HCT116 (cell line): ENCODE data around the gene FTCDNL1. TPM values are rescaled to one million over a fixed set of nuclear protein-coding genes. Genes with fewer than 3 reads are reported as not detected.

Experiments
- ATAC-seq: fragments of 200-7000 bp; cut with Tn5 transposase; 2 replicates; pipeline ENCODE4 v1.9.1; 2020; ENCODE audit warnings: mild to moderate bottlenecking, moderate library complexity
- BruUV-seq: library from RNA; stranded (reverse); fragments of 400-500 nt; replicated peaks from 2 replicates; lab custom pipeline; 2021; lab: Mats Ljungman, UMichigan
- CTCF ChIA-PET: fragments of 300-600 bp; sonication (Branson Sonifier 250); formaldehyde crosslinking; loops from one replicate; lab custom pipeline; 2021; ENCODE audit warnings: antibody characterized with exemption; lab: Charles Lee
- POLR2A ChIA-PET: fragments of 300-600, 350-600 bp; sonication (Branson Sonifier 250); formaldehyde crosslinking; loops from one replicate; lab custom pipeline; 2021; ENCODE audit warnings: antibody characterized with exemption; lab: Charles Lee
- RAD21 ChIA-PET, 2 experiments: fragments of 300-600 bp; sonication (Branson Sonifier 250); formaldehyde crosslinking; loops; one replicate each; lab custom pipeline; 2023; ENCODE audit warnings: low total read pairs in 2 of 2; ENCODE audit not compliant: uncharacterized antibody in 2 of 2, unreplicated experiment in 2 of 2, low non-redundant PET in 1 of 2; lab: Charles Lee
- DNase-seq: peaks from one replicate; pipeline ENCODE4 v3.0.0-alpha.2; 2010; ENCODE audit warnings: low read depth, low spot score
- H2AFZ ChIP-seq: fragments of 200-600 bp; shearing (Covaris generic), sonication (generic); 2 replicates; pipeline ENCODE4 v1.6.1; 2017; ENCODE audit warnings: low read depth, mixed run types, mixed read lengths, antibody characterized with exemption, low read length; ENCODE audit not compliant: poor library complexity, severe bottlenecking
- H3K27ac ChIP-seq: 2 replicates; pipeline ENCODE4 v1.5.1; 2012; ENCODE audit warnings: low read depth, low read length
- H3K27me3 ChIP-seq: fragments of 200-600 bp; sonication (generic); 2 replicates; pipeline ENCODE4 v1.6.1; 2016; ENCODE audit warnings: mixed run types, low read length, mixed read lengths; ENCODE audit not compliant: insufficient read depth
- H3K36me3 ChIP-seq, 2 experiments: fragments of 200-500 bp in 1 of 2; fragments of 200-600 bp in 1 of 2; sonication (Bioruptor generic) in 1 of 2; sonication (generic) in 1 of 2; 2 replicates each; pipeline versions ENCODE4 v1.5.1 to v1.6.1; 2014 to 2016; ENCODE audit warnings: low read length in 2 of 2, inconsistent platforms in 1 of 2, mixed read lengths in 1 of 2, mixed run types in 1 of 2; ENCODE audit not compliant: insufficient read depth in 2 of 2, control insufficient read depth in 1 of 2
- H3K4me1 ChIP-seq, 2 experiments: fragments of 200-600 bp in 1 of 2; sonication (generic) in 1 of 2; 2 replicates each; pipeline versions ENCODE4 v1.5.1 to v1.6.1; 2012 to 2017; ENCODE audit warnings: low read length in 2 of 2, inconsistent platforms in 1 of 2, mild to moderate bottlenecking in 1 of 2, mixed read lengths in 1 of 2, mixed run types in 1 of 2, moderate library complexity in 1 of 2; ENCODE audit not compliant: insufficient read depth in 2 of 2, control insufficient read depth in 1 of 2
- H3K4me2 ChIP-seq: fragments of 200-600 bp; sonication (generic); 2 replicates; pipeline ENCODE4 v1.6.1; 2017; ENCODE audit warnings: mixed run types, low read length, mixed read lengths
- H3K4me3 ChIP-seq, 2 experiments: fragments of 200-600 bp in 1 of 2; sonication (generic) in 1 of 2; replicated peaks in 1 of 2; 2 replicates each; pipeline ENCODE4 v1.5.1; 2011 to 2016; ENCODE audit warnings: low read length in 2 of 2, control low read depth in 1 of 2, low read depth in 1 of 2, mild to moderate bottlenecking in 1 of 2, mixed read lengths in 1 of 2, mixed run types in 1 of 2
- H3K79me2 ChIP-seq: fragments of 200-600 bp; sonication (generic); 2 replicates; pipeline ENCODE4 v1.6.1; 2017; ENCODE audit warnings: mild to moderate bottlenecking, mixed run types, low read length, moderate library complexity, mixed read lengths; ENCODE audit not compliant: insufficient read depth
- H3K9ac ChIP-seq: fragments of 200-600 bp; sonication (generic); 2 replicates; pipeline ENCODE4 v1.6.1; 2016; ENCODE audit warnings: low read length, mixed read lengths
- H3K9me2 ChIP-seq: fragments of 200-600 bp; sonication (generic), shearing (Covaris generic); 2 replicates; pipeline ENCODE4 v1.6.1; 2017; ENCODE audit warnings: mixed run types, mild to moderate bottlenecking, moderate library complexity; ENCODE audit not compliant: insufficient read depth
- H3K9me3 ChIP-seq, 2 experiments: fragments of 200-500 bp in 1 of 2; fragments of 200-600 bp in 1 of 2; sonication (Bioruptor generic) in 1 of 2; sonication (generic) in 1 of 2; 2 replicates each; pipeline ENCODE4 v1.6.1; 2014 to 2017; ENCODE audit warnings: low read length in 2 of 2, mixed read lengths in 2 of 2, inconsistent platforms in 1 of 2, low read depth in 1 of 2, mild to moderate bottlenecking in 1 of 2, mixed run types in 1 of 2, moderate library complexity in 1 of 2; ENCODE audit not compliant: control insufficient read depth in 1 of 2, insufficient read depth in 1 of 2
- H4K20me1 ChIP-seq: fragments of 200-600 bp; sonication (generic), shearing (Covaris generic); 2 replicates; pipeline ENCODE4 v1.6.1; 2017; ENCODE audit warnings: mixed run types, mild to moderate bottlenecking, moderate library complexity; ENCODE audit not compliant: insufficient read depth
- CBX3 ChIP-seq: IDR thresholded peaks from 2 replicates; pipeline ENCODE4 v1.6.1; 2012; ENCODE audit warnings: low read depth
- EGR1 ChIP-seq: IDR thresholded peaks from 2 replicates; pipeline ENCODE4 v1.6.1; 2012; ENCODE audit warnings: low read depth
- EZH2 ChIP-seq: fragments of 200-600 bp; sonication (generic); IDR thresholded peaks from 2 replicates; pipeline ENCODE4 v1.6.1; 2017; ENCODE audit warnings: antibody characterized with exemption, mixed run types
- FOSL1 ChIP-seq: IDR thresholded peaks from 2 replicates; pipeline ENCODE4 v1.6.1; 2012; ENCODE audit warnings: low read depth
- POLR2A ChIP-seq: IDR thresholded peaks from 2 replicates; pipeline ENCODE4 v1.7.0; 2011; ENCODE audit warnings: borderline replicate concordance; ENCODE audit not compliant: insufficient read depth, insufficient read length; ENCODE audit errors: extremely low read depth
- SP1 ChIP-seq: IDR thresholded peaks from 2 replicates; pipeline ENCODE4 v1.6.1; 2012; ENCODE audit warnings: low read depth
- SRF ChIP-seq: IDR thresholded peaks from 2 replicates; pipeline ENCODE4 v1.6.1; 2012; ENCODE audit warnings: low read depth
- YY1 ChIP-seq: IDR thresholded peaks from 2 replicates; pipeline ENCODE4 v1.6.1; 2011; ENCODE audit warnings: low read length, low read depth, moderate library complexity, mild to moderate bottlenecking; ENCODE audit not compliant: insufficient replicate concordance; ENCODE audit errors: extremely low read depth
- ZFX ChIP-seq: fragments of 450-650 bp; IDR thresholded peaks from 2 replicates; pipeline ENCODE4 v1.6.1; 2017
- intact Hi-C: fragments of 100-400 bp; cut with micrococcal nuclease; formaldehyde crosslinking; loops from 2 replicates; pipeline ENCODE4 v1.10.0; 2022
- total RNA-seq: library from RNA; stranded (reverse); gene quantifications from one replicate; pipeline ENCODE4 v1.2.1, GENCODE V29; 2021; ENCODE audit not compliant: unreplicated experiment
- TF ChIP-seq, protein P1 (sequence below): IDR thresholded peaks from 2 replicates; pipeline ENCODE4 v1.6.1; 2012
- TF ChIP-seq, protein P2 (sequence below): IDR thresholded peaks from 2 replicates; pipeline ENCODE4 v1.6.1; 2011; ENCODE audit warnings: mild to moderate bottlenecking, low read length, moderate library complexity; ENCODE audit not compliant: insufficient replicate concordance; ENCODE audit errors: extremely low read depth
- TF ChIP-seq, protein P3 (sequence below), 3 experiments: fragments of 200-600 bp in 1 of 3; sonication (generic) in 1 of 3; IDR thresholded peaks in 2 of 3; conservative IDR thresholded peaks in 1 of 3; 2 replicates each; pipeline ENCODE4 v1.5.1; 2012 to 2017; ENCODE audit warnings: low read depth in 2 of 3, low read length in 2 of 3, antibody characterized with exemption in 1 of 3, borderline replicate concordance in 1 of 3, control low read depth in 1 of 3, mild to moderate bottlenecking in 1 of 3, mixed read lengths in 1 of 3, mixed run types in 1 of 3, moderate library complexity in 1 of 3; ENCODE audit not compliant: insufficient read depth in 1 of 3

FTCDNL1 gene
- total RNA-seq, 1 experiment from 2014 or later = 2.6 TPM

DNA sequence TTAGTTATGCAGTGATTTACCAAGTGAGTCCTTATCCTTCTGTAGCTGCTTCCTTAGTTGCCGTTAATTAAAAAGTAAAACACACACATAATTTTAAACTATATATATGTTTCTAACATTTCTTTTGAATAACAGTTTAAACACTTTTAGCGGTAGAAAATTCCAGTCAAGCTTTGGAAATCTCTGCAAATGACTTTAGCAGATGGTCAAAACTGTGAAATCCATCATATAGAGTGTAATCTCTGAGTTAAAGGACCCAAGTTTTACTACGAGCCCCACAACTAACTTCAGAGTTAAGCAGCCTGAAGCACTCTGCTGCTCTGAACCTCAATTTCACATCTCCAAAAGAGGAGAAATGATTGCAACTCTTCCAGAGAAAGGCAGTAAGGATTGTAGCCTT lies 96.2 kb downstream of the FTCDNL1 start:
- ATAC-seq (no peak), DNase-seq (no peak)
- Histone ChIP-seq H4K20me1 (no peaks in the 10 kb centered on the region), H3K36me3 (no peaks in the 10 kb centered on the region), H3K4me1 (no peaks in the 10 kb centered on the region), H2AFZ (no peak overlapping the region), H3K4me3 (no peak overlapping the region), H3K9me3 (no peaks in the 10 kb centered on the region), H3K27ac (no peak overlapping the region), H3K27me3 (no peaks in the 10 kb centered on the region; the same call in 1 of the 2 replicates), H3K79me2 (no peaks in the 10 kb centered on the region), H3K4me2 (no peak overlapping the region), H3K9ac (no peak overlapping the region), H3K9me2 (no peaks in the 10 kb centered on the region)
- intact Hi-C loops = no loop called here
- ChIA-PET CTCF (no interaction called here), RAD21 (no interaction called here), POLR2A (no interaction called here)
- no TSS peak for BruUV-seq
- TF ChIP-seq ZFX = no peak
- no peak for TF ChIP-seq SRF
- TF ChIP-seq, protein P1, sequence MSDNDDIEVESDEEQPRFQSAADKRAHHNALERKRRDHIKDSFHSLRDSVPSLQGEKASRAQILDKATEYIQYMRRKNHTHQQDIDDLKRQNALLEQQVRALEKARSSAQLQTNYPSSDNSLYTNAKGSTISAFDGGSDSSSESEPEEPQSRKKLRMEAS = no peak
- TF ChIP-seq, protein P2, sequence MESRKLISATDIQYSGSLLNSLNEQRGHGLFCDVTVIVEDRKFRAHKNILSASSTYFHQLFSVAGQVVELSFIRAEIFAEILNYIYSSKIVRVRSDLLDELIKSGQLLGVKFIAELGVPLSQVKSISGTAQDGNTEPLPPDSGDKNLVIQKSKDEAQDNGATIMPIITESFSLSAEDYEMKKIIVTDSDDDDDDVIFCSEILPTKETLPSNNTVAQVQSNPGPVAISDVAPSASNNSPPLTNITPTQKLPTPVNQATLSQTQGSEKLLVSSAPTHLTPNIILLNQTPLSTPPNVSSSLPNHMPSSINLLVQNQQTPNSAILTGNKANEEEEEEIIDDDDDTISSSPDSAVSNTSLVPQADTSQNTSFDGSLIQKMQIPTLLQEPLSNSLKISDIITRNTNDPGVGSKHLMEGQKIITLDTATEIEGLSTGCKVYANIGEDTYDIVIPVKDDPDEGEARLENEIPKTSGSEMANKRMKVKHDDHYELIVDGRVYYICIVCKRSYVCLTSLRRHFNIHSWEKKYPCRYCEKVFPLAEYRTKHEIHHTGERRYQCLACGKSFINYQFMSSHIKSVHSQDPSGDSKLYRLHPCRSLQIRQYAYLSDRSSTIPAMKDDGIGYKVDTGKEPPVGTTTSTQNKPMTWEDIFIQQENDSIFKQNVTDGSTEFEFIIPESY = no peak
- no peak for TF ChIP-seq EZH2
- TF ChIP-seq POLR2A = no peak
- TF ChIP-seq EGR1 = no peak
- TF ChIP-seq FOSL1 = no peak
- no peak for TF ChIP-seq YY1
- TF ChIP-seq, protein P3, sequence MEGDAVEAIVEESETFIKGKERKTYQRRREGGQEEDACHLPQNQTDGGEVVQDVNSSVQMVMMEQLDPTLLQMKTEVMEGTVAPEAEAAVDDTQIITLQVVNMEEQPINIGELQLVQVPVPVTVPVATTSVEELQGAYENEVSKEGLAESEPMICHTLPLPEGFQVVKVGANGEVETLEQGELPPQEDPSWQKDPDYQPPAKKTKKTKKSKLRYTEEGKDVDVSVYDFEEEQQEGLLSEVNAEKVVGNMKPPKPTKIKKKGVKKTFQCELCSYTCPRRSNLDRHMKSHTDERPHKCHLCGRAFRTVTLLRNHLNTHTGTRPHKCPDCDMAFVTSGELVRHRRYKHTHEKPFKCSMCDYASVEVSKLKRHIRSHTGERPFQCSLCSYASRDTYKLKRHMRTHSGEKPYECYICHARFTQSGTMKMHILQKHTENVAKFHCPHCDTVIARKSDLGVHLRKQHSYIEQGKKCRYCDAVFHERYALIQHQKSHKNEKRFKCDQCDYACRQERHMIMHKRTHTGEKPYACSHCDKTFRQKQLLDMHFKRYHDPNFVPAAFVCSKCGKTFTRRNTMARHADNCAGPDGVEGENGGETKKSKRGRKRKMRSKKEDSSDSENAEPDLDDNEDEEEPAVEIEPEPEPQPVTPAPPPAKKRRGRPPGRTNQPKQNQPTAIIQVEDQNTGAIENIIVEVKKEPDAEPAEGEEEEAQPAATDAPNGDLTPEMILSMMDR (IDR thresholded peaks at IDR 0.05 in 2 of 3, conservative IDR thresholded peaks at IDR 0.05 in 1 of 3; ENCODE audit: borderline replicate concordance in 1 of 3, insufficient read depth in 1 of 3, low read depth in 2 of 3, low read length in 2 of 3) = no peak
- no peak for TF ChIP-seq CBX3
- TF ChIP-seq SP1 = no peak
